ENCODE data around the gene MAP2K3.

- TF ChIP-seq CTCF (optimal IDR thresholded peaks at IDR 0.05 in 1 of 3, IDR thresholded peaks at IDR 0.05 in 1 of 3, conservative IDR thresholded peaks at IDR 0.05 in 1 of 3; ENCODE audit: extremely low read depth in 1 of 3, insufficient read depth in 2 of 3, low read length in 3 of 3) (no peak), EZH2 (IDR thresholded peaks at IDR 0.05; ENCODE audit: low read length) (no peak)
These were observed 2.6 kb downstream of the MAP2K3 start for GRCh38 chr17:21286909-21287702.
